ACC112 (cell line): ENCODE results near the gene GFRA3.

Experiments used
- H2AFZ ChIP-seq: fragments of 200-600 bp; sonication (generic); one replicate; pipeline ENCODE4 v1.6.0; 2017; ENCODE audit warnings: antibody characterized with exemption, low read length; ENCODE audit not compliant: unreplicated experiment
- H3K27ac ChIP-seq: fragments of 200-600 bp; sonication (generic); 2 replicates; pipeline ENCODE4 v1.5.1; 2014; ENCODE audit warnings: low read depth, mild to moderate bottlenecking, antibody characterized with exemption, low read length, moderate library complexity
- H3K27me3 ChIP-seq: fragments of 200-600 bp; sonication (generic); 2 replicates; pipeline ENCODE4 v1.6.1; 2014; ENCODE audit warnings: mild to moderate bottlenecking, antibody characterized with exemption, low read length, moderate library complexity, mixed read lengths; ENCODE audit not compliant: insufficient read depth
- H3K36me3 ChIP-seq: fragments of 200-600 bp; sonication (generic); 2 replicates; pipeline ENCODE4 v1.6.1; 2016; ENCODE audit warnings: mild to moderate bottlenecking, antibody characterized with exemption, low read length, moderate library complexity, mixed read lengths; ENCODE audit not compliant: insufficient read depth
- H3K4me1 ChIP-seq: fragments of 200-600 bp; sonication (generic); one replicate; pipeline ENCODE4 v1.6.1; 2016; ENCODE audit warnings: low read length, mixed read lengths; ENCODE audit not compliant: insufficient read depth, unreplicated experiment, control insufficient read depth
- H3K4me3 ChIP-seq: fragments of 200-600 bp; sonication (generic); 2 replicates; pipeline ENCODE4 v1.5.1; 2014; ENCODE audit warnings: mild to moderate bottlenecking, low read depth, low read length
- H3K79me2 ChIP-seq: fragments of 200-600 bp; sonication (generic); one replicate; pipeline ENCODE4 v1.6.0; 2016; ENCODE audit warnings: low read length; ENCODE audit not compliant: control insufficient read depth, unreplicated experiment, insufficient read depth

Gene GFRA3

DNA sequence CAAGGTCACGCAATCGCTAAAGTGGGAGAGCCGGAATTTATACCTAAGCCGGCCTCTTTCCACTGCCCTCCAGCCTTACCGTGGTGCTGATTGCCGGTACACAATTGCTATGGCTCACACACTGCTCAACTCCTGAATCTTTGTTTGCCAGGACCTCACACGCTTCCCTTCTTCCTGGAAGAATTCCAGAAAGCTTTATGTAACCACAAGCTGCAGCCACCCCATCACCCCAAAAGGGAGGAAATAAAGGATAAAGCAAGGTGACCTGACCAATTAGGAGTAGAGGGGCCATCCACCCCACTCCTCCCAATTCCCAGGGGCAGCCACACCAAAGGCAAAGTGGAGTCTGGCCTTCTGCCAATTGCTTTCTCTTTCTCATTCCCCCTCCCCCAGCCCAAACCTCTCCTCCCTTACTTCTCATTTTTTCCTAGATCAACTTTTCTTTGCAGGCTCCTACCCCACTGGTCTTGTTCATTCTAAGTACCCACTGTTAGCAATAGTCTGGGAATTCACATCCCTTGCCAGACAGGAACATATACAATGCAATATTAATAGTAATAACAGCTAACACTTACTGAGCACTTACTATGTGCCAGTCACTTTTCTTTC, 43.3 kb downstream of the GFRA3 start:
- Histone ChIP-seq H3K36me3 (no peaks in the 10 kb centered on the region), H3K79me2 (no peaks in the 10 kb centered on the region), H3K4me3 (no peak overlapping the region), H3K27ac (no peak overlapping the region), H3K4me1 (peaks cover 16% of the 10 kb centered on the region), H2AFZ (no peak overlapping the region), H3K27me3 (no peaks in the 10 kb centered on the region)

- no peak overlapping the region for H3K4me3 ChIP-seq
- no peak overlapping the region for H3K27ac ChIP-seq
- H3K79me2 ChIP-seq: no peaks in the 10 kb centered on the region
- H3K36me3 ChIP-seq: no peaks in the 10 kb centered on the region
- no peaks in the 10 kb centered on the region for H3K27me3 ChIP-seq
- peaks cover 16% of the 10 kb centered on the region for H3K4me1 ChIP-seq
- no peak overlapping the region for H2AFZ ChIP-seq
Measured at GRCh38 chr5:138230261-138230660, 44.2 kb downstream of the GFRA3 start.

GRCh38 chr5:138229387-138229786, 45.0 kb downstream of the GFRA3 start:
- Histone ChIP-seq H2AFZ (no peak overlapping the region), H3K27me3 (no peaks in the 10 kb centered on the region), H3K36me3 (no peaks in the 10 kb centered on the region), H3K27ac (no peak overlapping the region), H3K4me1 (peaks cover 16% of the 10 kb centered on the region), H3K79me2 (no peaks in the 10 kb centered on the region), H3K4me3 (no peak overlapping the region)

- H2AFZ ChIP-seq: no peak overlapping the region
Measured at GRCh38 chr5:138226910-138227309, 47.5 kb downstream of the GFRA3 start.

DNA sequence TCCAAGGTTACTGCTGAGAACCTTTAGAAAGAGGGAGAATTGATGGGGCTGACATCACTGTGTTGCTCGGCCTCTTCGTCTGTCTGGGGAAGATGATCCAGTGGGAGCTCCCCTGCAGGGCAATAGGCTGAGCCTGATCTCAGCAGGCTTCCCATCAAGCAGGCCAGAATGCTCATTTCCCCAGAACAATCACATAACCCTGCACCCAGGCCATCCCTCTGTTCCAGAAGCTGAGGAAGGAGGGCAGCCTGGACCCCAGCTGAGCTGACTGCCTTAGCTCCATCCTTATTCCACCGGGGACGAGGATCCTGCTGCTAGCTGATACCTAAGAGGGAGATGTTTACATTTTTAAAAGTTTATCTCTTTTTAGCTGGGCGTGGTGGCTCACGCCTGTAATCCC, 49.7 kb downstream of the GFRA3 start:
- Histone ChIP-seq H3K27ac (no peak overlapping the region), H3K27me3 (no peaks in the 10 kb centered on the region), H2AFZ (no peak overlapping the region), H3K4me3 (no peak overlapping the region), H3K4me1 (no peaks in the 10 kb centered on the region), H3K79me2 (no peaks in the 10 kb centered on the region), H3K36me3 (no peaks in the 10 kb centered on the region)

More at GRCh38 chr5:138226910-138227309, 47.5 kb downstream of the GFRA3 start:
- Histone ChIP-seq H3K27ac (no peak overlapping the region), H3K36me3 (no peaks in the 10 kb centered on the region), H3K79me2 (no peaks in the 10 kb centered on the region), H3K4me3 (no peak overlapping the region), H3K4me1 (peaks cover 16% of the 10 kb centered on the region), H3K27me3 (no peaks in the 10 kb centered on the region)

GRCh38 chr5:138223532-138223931, 50.9 kb downstream of the GFRA3 start:
- Histone ChIP-seq H2AFZ (no peak overlapping the region), H3K79me2 (no peaks in the 10 kb centered on the region), H3K27ac (no peak overlapping the region), H3K4me1 (no peaks in the 10 kb centered on the region), H3K27me3 (no peaks in the 10 kb centered on the region), H3K4me3 (no peak overlapping the region), H3K36me3 (no peaks in the 10 kb centered on the region)

DNA sequence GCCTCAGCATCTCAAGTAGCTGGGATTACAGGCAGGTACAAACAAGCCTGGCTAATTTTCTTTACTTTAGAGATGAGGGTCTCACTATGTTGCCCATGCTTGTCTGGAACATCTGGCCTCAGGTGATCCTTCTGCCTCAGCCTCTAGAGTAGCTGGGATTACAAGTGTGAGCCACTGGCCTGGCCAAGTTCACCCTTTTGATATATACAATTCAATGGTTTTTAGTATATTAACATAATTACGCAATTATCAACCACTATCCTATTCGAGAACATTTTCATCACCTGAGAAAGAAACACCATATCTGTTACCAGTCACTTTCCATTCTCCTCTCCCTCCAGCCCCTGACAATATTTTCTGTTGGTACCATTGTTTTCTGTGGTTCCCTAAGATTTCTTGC, 57.6 kb downstream of the GFRA3 start:
- no peak overlapping the region for H3K27ac ChIP-seq
- no peaks in the 10 kb centered on the region for H3K4me1 ChIP-seq
- H3K4me3 ChIP-seq: no peak overlapping the region
- H2AFZ ChIP-seq: no peak overlapping the region
- peaks cover 13% of the 10 kb centered on the region for H3K79me2 ChIP-seq
- H3K36me3 ChIP-seq: no peaks in the 10 kb centered on the region
- no peaks in the 10 kb centered on the region for H3K27me3 ChIP-seq

GRCh38 chr5:138213161-138214029, 61.0 kb downstream of the GFRA3 start, which contains the start of gene CDC23:
CDC23 (minus strand) TSS chr5:138213323; CDS start chr5:138213312, 11 bp downstream.
- Histone ChIP-seq H3K36me3 (no peaks in the 10 kb centered on the region), H3K4me1 (no peaks in the 10 kb centered on the region), H2AFZ (peak within 1 kb of the TSS; percentile 96), H3K27me3 (no peaks in the 10 kb centered on the region), H3K27ac (peak within 1 kb of the TSS; percentile 71), H3K79me2 (peaks cover 31% of the 10 kb centered on the region), H3K4me3 (peak within 1 kb of the TSS; percentile 99)

GRCh38 chr5:138212828-138213160, 61.6 kb downstream of the GFRA3 start:
- Histone ChIP-seq H3K36me3 (no peaks in the 10 kb centered on the region), H3K4me3 (peak overlapping the region; percentile 99), H3K4me1 (no peaks in the 10 kb centered on the region), H3K79me2 (peaks cover 36% of the 10 kb centered on the region), H3K27ac (peak overlapping the region; percentile 35; the same call in 1 of the 2 replicates), H2AFZ (peak overlapping the region; percentile 80), H3K27me3 (no peaks in the 10 kb centered on the region)

GRCh38 chr5:138210985-138211384, 63.4 kb downstream of the GFRA3 start:
- no peak overlapping the region for H3K27ac ChIP-seq
- H3K27me3 ChIP-seq: no peaks in the 10 kb centered on the region
- H3K4me3 ChIP-seq: no peak overlapping the region
- H3K4me1 ChIP-seq: no peaks in the 10 kb centered on the region
- peaks cover 3% of the 10 kb centered on the region; the same call in 1 of the 2 replicates for H3K36me3 ChIP-seq
- H3K79me2 ChIP-seq: peaks cover 39% of the 10 kb centered on the region
- no peak overlapping the region for H2AFZ ChIP-seq
